ENCODE data around the gene ARID1B. TPM values are rescaled to one million over a fixed set of nuclear protein-coding genes. Genes with fewer than 3 reads are reported as not detected.

Gene ARID1B
- total RNA-seq, 1 experiment from 2014 or later: 63.9 TPM

DNA sequence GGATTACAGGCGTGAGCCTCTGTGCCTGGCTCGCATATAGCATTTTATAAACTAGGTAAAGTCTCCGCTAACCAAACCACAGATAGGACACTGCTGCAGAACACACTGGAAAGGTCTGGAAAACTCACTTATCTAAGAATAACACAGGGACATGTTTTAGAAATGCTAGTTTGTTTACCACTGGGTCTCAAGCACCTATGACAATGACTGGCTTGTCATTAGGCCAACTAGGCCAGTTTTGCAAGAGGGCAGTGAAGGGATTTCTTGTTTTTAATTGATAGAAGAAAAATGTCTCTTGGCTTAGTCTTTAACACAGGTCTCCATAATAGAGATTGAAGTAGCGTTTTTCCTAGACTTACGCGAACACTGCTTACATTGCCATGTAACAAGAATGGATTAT, 344.7 kb downstream of the ARID1B start:
- Mint-ChIP-seq H3K4me1 (ENCODE audit: insufficient read depth, unreplicated experiment) (no peaks in the 10 kb centered on the region), H3K9me3 (ENCODE audit: unreplicated experiment) (no peaks in the 10 kb centered on the region), H3K4me3 (ENCODE audit: unreplicated experiment) (no peak overlapping the region), H3K27me3 (ENCODE audit: insufficient read depth, unreplicated experiment) (no peaks in the 10 kb centered on the region), H3K27ac (ENCODE audit: low read depth, unreplicated experiment) (no peak overlapping the region), H3K36me3 (ENCODE audit: insufficient read depth, unreplicated experiment) (peaks cover 25% of the 10 kb centered on the region)
- TF ChIP-seq, protein P1, sequence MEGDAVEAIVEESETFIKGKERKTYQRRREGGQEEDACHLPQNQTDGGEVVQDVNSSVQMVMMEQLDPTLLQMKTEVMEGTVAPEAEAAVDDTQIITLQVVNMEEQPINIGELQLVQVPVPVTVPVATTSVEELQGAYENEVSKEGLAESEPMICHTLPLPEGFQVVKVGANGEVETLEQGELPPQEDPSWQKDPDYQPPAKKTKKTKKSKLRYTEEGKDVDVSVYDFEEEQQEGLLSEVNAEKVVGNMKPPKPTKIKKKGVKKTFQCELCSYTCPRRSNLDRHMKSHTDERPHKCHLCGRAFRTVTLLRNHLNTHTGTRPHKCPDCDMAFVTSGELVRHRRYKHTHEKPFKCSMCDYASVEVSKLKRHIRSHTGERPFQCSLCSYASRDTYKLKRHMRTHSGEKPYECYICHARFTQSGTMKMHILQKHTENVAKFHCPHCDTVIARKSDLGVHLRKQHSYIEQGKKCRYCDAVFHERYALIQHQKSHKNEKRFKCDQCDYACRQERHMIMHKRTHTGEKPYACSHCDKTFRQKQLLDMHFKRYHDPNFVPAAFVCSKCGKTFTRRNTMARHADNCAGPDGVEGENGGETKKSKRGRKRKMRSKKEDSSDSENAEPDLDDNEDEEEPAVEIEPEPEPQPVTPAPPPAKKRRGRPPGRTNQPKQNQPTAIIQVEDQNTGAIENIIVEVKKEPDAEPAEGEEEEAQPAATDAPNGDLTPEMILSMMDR (IDR thresholded peaks at IDR 0.05; ENCODE audit: unreplicated experiment): no peak
- DNase-seq (ENCODE audit: unreplicated experiment): no peak
- no TSS peak for BruUV-seq (replicated peaks)
- ChIA-PET POLR2A (no interaction called here), CTCF (no interaction called here)
- intact Hi-C loops (cut with micrococcal nuclease): no loop called here

DNA sequence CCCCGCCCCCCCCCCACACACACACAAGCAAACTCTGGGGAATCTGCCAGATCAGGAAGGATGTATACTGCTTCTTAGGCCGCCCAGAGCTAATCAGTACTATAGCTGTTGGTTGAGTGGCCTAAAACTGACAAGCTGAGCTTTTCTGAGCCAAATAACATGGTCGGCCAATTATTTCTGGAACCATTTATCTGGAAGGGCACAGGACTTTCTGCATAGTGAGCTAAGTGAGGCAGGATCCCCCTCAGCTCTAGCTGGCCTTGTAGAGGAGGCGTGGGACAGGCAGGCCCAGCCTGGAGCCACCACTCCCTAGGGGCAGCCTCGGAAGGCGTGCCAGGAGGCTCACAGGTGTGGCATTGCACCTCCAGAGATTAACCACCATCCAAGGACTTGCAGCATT, 346.1 kb downstream of the ARID1B start:
- no peak overlapping the region for H3K27ac Mint-ChIP-seq (ENCODE audit: low read depth, unreplicated experiment)
- BruUV-seq (replicated peaks): no TSS peak

DNA sequence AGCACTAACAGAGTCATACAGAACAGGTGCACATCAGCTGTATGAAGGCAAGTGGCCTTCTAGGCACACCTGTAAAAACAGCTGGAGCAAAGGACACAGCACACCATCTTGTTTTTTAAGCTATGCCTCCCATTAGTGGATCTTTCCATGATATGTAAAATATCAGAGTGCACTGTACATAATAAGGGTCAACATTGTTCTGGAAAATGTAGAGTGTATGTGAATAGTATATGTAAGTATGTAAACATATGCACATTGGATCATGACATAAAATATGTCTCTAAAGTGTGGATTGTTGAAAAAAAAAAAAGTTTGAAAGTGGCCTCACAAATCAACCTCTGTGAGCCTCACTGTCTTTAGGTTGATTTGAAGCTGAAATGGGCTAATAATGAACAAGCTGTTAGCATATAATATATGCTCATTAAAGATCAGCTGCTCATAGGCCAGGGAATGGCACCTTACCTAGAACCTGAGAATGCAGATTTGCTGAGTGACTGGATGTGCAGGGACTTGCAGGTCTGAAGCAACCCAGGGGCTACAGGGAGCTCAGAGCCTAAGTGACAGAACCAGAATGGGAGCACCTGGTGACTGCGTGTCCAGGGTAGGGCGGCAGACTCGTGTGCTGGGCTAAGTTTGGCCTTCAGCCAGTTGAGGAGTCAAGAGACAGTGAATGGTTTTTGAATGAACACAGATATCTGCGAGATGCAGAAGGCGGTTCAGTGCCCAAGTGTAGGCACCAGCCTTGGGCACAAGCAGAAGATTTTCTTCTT, 347.5 kb downstream of the ARID1B start:
- ChIA-PET POLR2A (interaction anchor here (0.6 kb wide), 2 partner anchors 11 to 1018 kb away, joined by 3 to 5 read pairs; no protein-coding TSS in a partner anchor), CTCF (interaction anchor here (0.6 to 1.3 kb wide), 5 partner anchors 9 to 89 kb away, joined by 3 to 4 read pairs (median 4); no protein-coding TSS in a partner anchor)
- no peak for DNase-seq (ENCODE audit: unreplicated experiment)
- Mint-ChIP-seq H3K27ac (ENCODE audit: low read depth, unreplicated experiment) (no peak overlapping the region), H3K4me3 (ENCODE audit: unreplicated experiment) (no peak overlapping the region), H3K27me3 (ENCODE audit: insufficient read depth, unreplicated experiment) (no peaks in the 10 kb centered on the region), H3K9me3 (ENCODE audit: unreplicated experiment) (no peaks in the 10 kb centered on the region), H3K36me3 (ENCODE audit: insufficient read depth, unreplicated experiment) (peaks cover 16% of the 10 kb centered on the region), H3K4me1 (ENCODE audit: insufficient read depth, unreplicated experiment) (no peaks in the 10 kb centered on the region)
- TF ChIP-seq, protein P1 (IDR thresholded peaks at IDR 0.05; ENCODE audit: unreplicated experiment): no peak
- intact Hi-C loops (cut with micrococcal nuclease): no loop called here
- no TSS peak for BruUV-seq (replicated peaks)

More for the DNA sequence above, 346.1 kb downstream of the ARID1B start:
- DNase-seq (ENCODE audit: unreplicated experiment): no peak
- Mint-ChIP-seq H3K4me3 (ENCODE audit: unreplicated experiment) (no peak overlapping the region), H3K27me3 (ENCODE audit: insufficient read depth, unreplicated experiment) (no peaks in the 10 kb centered on the region), H3K9me3 (ENCODE audit: unreplicated experiment) (no peaks in the 10 kb centered on the region), H3K4me1 (ENCODE audit: insufficient read depth, unreplicated experiment) (no peaks in the 10 kb centered on the region), H3K36me3 (ENCODE audit: insufficient read depth, unreplicated experiment) (peaks cover 21% of the 10 kb centered on the region)
- ChIA-PET POLR2A (no interaction called here), CTCF (no interaction called here)
- intact Hi-C loops (cut with micrococcal nuclease): no loop called here
- TF ChIP-seq, protein P1 (IDR thresholded peaks at IDR 0.05; ENCODE audit: unreplicated experiment): no peak

DNA sequence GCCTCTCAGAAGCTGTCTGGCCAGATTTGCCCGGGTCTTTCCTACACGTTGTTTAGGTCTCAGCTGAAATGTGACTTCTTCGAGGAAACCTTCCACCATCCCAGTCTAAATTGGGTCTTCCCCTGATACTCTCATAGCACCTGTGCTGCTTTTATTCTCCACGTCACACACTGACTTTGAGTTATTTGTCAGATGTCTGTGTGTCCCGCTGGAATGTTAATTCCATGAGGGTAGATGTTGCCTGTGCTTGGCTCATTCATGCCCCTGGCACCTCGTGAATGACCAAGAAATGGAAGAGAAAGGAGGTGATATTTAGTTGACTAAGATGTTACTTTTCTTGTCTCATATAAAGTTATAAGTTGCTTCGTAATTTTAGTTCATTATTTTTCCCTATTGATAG, 348.4 kb downstream of the ARID1B start:
- Mint-ChIP-seq H3K4me1 (ENCODE audit: insufficient read depth, unreplicated experiment) (no peaks in the 10 kb centered on the region), H3K4me3 (ENCODE audit: unreplicated experiment) (no peak overlapping the region), H3K36me3 (ENCODE audit: insufficient read depth, unreplicated experiment) (peaks cover 16% of the 10 kb centered on the region), H3K27me3 (ENCODE audit: insufficient read depth, unreplicated experiment) (no peaks in the 10 kb centered on the region), H3K27ac (ENCODE audit: low read depth, unreplicated experiment) (no peak overlapping the region), H3K9me3 (ENCODE audit: unreplicated experiment) (no peaks in the 10 kb centered on the region)
- intact Hi-C loops (cut with micrococcal nuclease): no loop called here
- POLR2A ChIA-PET: no interaction called here
- no peak for DNase-seq (ENCODE audit: unreplicated experiment)
- BruUV-seq (replicated peaks): no TSS peak
- CTCF ChIA-PET: interaction anchor here (0.6 kb wide), 1 partner anchor 8 kb away, joined by 4 read pairs; no protein-coding TSS in a partner anchor
- TF ChIP-seq, protein P1 (IDR thresholded peaks at IDR 0.05; ENCODE audit: unreplicated experiment): no peak

All from MCF 10A (cell line).